Measurements from ENCODE around the gene CDC26.

CDC26 gene

DNA sequence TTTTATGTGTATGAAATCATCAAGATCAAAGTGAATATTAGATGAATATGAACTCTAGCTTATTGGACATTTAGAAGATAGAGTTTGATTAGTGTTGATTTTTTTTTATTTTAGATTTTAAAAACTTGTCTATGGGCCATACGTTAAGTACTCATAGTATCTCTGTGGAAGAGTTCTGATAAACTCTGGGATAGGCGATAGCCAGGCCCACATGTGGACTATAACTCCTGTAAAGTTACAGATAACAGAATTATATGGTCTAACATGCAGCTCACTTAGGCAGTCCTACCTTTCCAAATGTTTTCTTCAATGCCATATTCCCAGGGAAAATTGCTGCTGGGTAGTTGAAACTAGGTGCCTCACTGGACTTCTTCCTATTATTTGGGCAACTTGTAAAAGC, 43.7 kb downstream of the CDC26 start:
- no peak for DNase-seq
- no peaks in the 10 kb centered on the region for H3K9me3 Mint-ChIP-seq
- no peak overlapping the region for H3K4me3 Mint-ChIP-seq
- peaks cover 5% of the 10 kb centered on the region for H3K36me3 Mint-ChIP-seq (ENCODE audit: low read depth)
- TF ChIP-seq, protein P1, sequence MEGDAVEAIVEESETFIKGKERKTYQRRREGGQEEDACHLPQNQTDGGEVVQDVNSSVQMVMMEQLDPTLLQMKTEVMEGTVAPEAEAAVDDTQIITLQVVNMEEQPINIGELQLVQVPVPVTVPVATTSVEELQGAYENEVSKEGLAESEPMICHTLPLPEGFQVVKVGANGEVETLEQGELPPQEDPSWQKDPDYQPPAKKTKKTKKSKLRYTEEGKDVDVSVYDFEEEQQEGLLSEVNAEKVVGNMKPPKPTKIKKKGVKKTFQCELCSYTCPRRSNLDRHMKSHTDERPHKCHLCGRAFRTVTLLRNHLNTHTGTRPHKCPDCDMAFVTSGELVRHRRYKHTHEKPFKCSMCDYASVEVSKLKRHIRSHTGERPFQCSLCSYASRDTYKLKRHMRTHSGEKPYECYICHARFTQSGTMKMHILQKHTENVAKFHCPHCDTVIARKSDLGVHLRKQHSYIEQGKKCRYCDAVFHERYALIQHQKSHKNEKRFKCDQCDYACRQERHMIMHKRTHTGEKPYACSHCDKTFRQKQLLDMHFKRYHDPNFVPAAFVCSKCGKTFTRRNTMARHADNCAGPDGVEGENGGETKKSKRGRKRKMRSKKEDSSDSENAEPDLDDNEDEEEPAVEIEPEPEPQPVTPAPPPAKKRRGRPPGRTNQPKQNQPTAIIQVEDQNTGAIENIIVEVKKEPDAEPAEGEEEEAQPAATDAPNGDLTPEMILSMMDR (IDR thresholded peaks at IDR 0.05): no peak
- H3K27ac Mint-ChIP-seq: no peak overlapping the region
- H3K27me3 Mint-ChIP-seq (ENCODE audit: low read depth, poor library complexity): no peaks in the 10 kb centered on the region
- no peaks in the 10 kb centered on the region for H3K4me1 Mint-ChIP-seq

DNA sequence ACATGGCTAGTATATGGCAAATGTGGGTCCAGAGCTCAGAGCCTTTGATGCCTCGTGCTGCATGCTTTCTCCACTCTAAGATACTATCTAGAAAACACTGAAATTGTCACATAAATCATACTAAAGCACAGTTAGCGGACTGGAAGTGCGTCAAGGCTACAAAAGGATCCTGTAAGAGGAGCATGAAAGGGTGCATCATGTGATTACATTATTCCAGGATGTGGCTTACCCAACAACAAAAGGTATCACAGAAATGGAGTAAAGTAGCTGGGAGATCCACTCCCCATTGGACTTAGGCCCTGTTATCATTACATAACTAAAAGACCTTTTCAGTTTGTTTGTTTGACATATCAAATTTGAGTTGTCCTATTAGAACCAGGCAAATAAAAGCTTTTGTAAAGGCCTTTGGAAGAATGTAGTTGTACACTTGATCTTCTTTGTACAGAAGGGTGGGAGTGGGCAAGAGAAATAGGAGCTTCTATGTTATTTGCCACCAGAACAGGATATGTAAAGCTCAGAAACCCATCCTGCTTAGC, 47.2 kb downstream of the CDC26 start:
- TF ChIP-seq, protein P1 (IDR thresholded peaks at IDR 0.05): no peak
- Mint-ChIP-seq H3K4me1 (peaks cover 10% of the 10 kb centered on the region), H3K27me3 (ENCODE audit: low read depth, poor library complexity) (no peaks in the 10 kb centered on the region), H3K4me3 (no peak overlapping the region), H3K36me3 (ENCODE audit: low read depth) (peaks cover 5% of the 10 kb centered on the region), H3K27ac (no peak overlapping the region), H3K9me3 (no peaks in the 10 kb centered on the region)
- no peak for DNase-seq

DNA sequence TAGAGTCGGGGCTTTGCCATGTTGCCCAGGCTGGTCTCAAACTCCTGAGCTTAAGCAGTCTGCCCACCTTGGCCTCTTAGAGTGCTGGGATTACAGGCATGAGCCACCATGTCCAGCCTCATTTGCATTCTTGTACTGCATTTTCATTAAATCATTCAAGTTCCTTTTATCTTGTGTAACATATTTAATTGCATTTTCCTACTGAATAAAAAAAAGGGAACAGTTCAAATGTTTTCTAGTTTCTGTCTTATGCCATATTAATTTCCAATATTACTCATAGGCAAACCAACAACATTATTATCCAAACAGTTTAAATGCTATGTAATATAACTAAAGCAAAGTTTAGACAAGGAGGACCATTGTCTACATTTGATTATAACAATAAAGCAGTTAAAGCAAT, 47.9 kb downstream of the CDC26 start:
- TF ChIP-seq, protein P1 (IDR thresholded peaks at IDR 0.05): no peak
- H3K4me1 Mint-ChIP-seq: peaks cover 17% of the 10 kb centered on the region
- H3K27ac Mint-ChIP-seq: no peak overlapping the region
- no peaks in the 10 kb centered on the region for H3K27me3 Mint-ChIP-seq (ENCODE audit: low read depth, poor library complexity)
- H3K36me3 Mint-ChIP-seq (ENCODE audit: low read depth): peaks cover 5% of the 10 kb centered on the region
- H3K4me3 Mint-ChIP-seq: no peak overlapping the region
- no peak for DNase-seq
- no peaks in the 10 kb centered on the region for H3K9me3 Mint-ChIP-seq

DNA sequence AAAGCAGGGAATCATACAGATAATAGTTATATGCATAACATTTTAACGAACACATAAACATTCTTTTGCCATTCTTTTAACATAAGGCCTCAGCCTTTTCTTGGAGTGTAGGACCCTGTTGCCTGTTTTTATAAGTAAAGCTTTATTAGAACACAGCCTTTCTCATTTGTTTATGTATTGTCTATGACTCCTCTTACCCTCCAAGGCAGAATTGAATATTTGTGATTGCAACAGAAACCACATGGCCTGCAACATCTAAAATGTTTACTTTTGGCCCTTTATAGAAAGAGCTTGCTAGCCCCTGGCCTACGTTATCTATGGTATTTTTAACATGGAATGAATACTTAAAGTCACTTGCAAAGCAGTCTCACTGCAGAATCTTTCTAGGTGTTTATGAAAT, 51.4 kb downstream of the CDC26 start:
- DNase-seq: no peak
- Mint-ChIP-seq H3K27ac (no peak overlapping the region), H3K4me1 (peaks cover 37% of the 10 kb centered on the region), H3K4me3 (no peak overlapping the region), H3K36me3 (ENCODE audit: low read depth) (peaks cover 5% of the 10 kb centered on the region), H3K27me3 (ENCODE audit: low read depth, poor library complexity) (no peaks in the 10 kb centered on the region), H3K9me3 (no peaks in the 10 kb centered on the region)
- TF ChIP-seq, protein P1 (IDR thresholded peaks at IDR 0.05): no peak

DNA sequence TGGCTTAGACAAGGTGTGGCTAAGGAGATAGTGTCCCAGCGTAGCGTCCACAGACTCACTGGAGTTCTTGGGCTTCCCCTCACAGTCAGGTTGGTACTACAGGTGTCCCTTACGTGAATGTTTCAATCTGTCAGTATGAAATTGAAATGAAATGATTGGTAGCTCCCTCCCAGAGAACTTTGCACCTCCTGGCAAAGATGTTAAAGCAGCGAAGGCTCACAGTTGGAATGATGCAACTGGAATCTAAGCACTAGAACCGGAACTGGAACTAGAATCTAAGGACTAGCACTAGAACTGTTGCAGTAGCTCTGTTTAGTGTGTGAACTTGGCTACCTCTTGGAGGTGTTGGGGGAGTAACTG, 52.9 kb downstream of the CDC26 start:
- no peaks in the 10 kb centered on the region for H3K9me3 Mint-ChIP-seq
- no peaks in the 10 kb centered on the region for H3K36me3 Mint-ChIP-seq (ENCODE audit: low read depth)
- H3K4me1 Mint-ChIP-seq: peaks cover 37% of the 10 kb centered on the region
- DNase-seq: no peak
- no peaks in the 10 kb centered on the region for H3K27me3 Mint-ChIP-seq (ENCODE audit: low read depth, poor library complexity)
- H3K27ac Mint-ChIP-seq: no peak overlapping the region
- H3K4me3 Mint-ChIP-seq: peak overlapping the region; percentile 99
- TF ChIP-seq, protein P1 (IDR thresholded peaks at IDR 0.05): no peak

DNA sequence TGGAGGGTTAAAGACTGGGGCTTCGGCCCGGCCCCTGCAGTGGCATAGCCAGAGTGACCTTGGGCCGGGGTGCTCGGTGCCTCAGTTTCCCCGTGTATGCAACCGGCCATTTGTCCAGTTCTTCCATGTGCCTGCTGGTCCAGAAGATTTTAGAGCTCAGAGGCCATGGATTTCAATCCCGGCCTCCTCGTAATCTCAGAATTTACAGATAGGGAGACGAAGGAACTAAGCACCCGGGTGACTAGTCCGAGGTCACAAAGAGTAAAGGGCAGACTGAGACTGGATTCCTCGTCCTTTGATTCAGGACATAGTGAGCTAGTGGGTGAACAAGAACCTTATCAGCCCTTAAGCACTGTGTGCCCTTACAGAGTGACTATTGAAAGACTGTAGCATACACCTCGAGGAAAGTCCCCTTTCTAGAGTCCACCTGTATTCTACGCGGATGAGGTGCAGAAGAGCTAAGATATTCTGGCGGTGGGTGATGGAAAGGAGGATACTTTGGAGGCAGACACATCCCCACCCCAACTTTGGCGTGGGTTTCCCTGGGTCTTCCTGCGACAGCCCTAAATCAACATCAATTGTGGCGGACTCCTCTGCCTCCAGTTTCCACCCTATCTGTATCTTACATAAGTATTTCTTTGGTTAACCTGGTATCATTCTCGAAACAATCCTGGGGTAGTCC, 53.4 kb downstream of the CDC26 start:
- Mint-ChIP-seq H3K4me1 (peaks cover 37% of the 10 kb centered on the region), H3K9me3 (no peaks in the 10 kb centered on the region), H3K27ac (no peak overlapping the region), H3K4me3 (peak overlapping the region; percentile 99), H3K36me3 (ENCODE audit: low read depth) (no peaks in the 10 kb centered on the region), H3K27me3 (ENCODE audit: low read depth, poor library complexity) (no peaks in the 10 kb centered on the region)
- peak; percentile 5 for DNase-seq
- TF ChIP-seq, protein P1 (IDR thresholded peaks at IDR 0.05): no peak
